ENCODE measurements around the gene ARHGEF3.

ARHGEF3 gene

DNA sequence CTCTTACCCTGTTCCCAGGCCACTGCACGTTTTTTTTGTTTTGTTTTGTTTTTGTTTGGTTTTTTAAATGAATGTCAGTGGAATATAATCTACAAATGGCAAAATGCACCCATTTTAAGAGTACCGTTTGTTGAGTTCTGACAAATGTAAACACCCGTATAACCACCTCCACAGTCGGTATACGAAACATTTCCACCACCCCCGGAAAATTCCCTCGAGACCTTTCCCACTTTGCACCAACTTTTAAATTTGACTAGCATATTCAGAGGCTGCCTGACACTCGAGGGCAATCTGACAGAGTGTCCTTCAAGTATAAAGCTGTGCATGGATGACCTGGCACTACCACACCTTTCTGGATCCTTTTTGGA, 613 bp upstream of the ARHGEF3 start:
- Histone ChIP-seq H3F3A (ENCODE audit: low read depth) (no peaks in the 10 kb centered on the region), H3K9me2 (replicated peaks; ENCODE audit: low read depth, low read length) (no peaks in the 10 kb centered on the region), H4K20me1 (ENCODE audit: insufficient read depth, low read length, poor library complexity, severe bottlenecking) (peaks cover 13% of the 10 kb centered on the region), H3K9ac (ENCODE audit: low read depth, low read length, poor library complexity, severe bottlenecking) (peak overlapping the region; percentile 69), H3K4me1 (ENCODE audit: insufficient read depth, low read length, poor library complexity, severe bottlenecking) (peaks cover 41% of the 10 kb centered on the region), H3K79me2 (ENCODE audit: insufficient read depth, low read length) (peaks cover 34% of the 10 kb centered on the region), H3K4me3 (ENCODE audit: low read length, poor library complexity, severe bottlenecking) (peak overlapping the region; percentile 87), H3K4me2 (ENCODE audit: low read depth, low read length, poor library complexity, severe bottlenecking) (peak overlapping the region; percentile 97), H3K27me3 (ENCODE audit: insufficient read depth, low read length, poor library complexity, severe bottlenecking) (no peaks in the 10 kb centered on the region), H2AFZ (ENCODE audit: low read length) (no peak overlapping the region), H3K9me3 (ENCODE audit: insufficient read depth, low read depth, low read length) (no peaks in the 10 kb centered on the region), H3K36me3 (ENCODE audit: insufficient read depth, low read length) (no peaks in the 10 kb centered on the region)
- TF ChIP-seq, protein P1, sequence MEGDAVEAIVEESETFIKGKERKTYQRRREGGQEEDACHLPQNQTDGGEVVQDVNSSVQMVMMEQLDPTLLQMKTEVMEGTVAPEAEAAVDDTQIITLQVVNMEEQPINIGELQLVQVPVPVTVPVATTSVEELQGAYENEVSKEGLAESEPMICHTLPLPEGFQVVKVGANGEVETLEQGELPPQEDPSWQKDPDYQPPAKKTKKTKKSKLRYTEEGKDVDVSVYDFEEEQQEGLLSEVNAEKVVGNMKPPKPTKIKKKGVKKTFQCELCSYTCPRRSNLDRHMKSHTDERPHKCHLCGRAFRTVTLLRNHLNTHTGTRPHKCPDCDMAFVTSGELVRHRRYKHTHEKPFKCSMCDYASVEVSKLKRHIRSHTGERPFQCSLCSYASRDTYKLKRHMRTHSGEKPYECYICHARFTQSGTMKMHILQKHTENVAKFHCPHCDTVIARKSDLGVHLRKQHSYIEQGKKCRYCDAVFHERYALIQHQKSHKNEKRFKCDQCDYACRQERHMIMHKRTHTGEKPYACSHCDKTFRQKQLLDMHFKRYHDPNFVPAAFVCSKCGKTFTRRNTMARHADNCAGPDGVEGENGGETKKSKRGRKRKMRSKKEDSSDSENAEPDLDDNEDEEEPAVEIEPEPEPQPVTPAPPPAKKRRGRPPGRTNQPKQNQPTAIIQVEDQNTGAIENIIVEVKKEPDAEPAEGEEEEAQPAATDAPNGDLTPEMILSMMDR (conservative IDR thresholded peaks at IDR 0.05; ENCODE audit: low read length) = peak; percentile 4; the same call in 1 of the 2 replicates
- TF ChIP-seq EZH2phosphoT487 (IDR thresholded peaks at IDR 0.05; ENCODE audit: borderline replicate concordance) = no peak

DNA sequence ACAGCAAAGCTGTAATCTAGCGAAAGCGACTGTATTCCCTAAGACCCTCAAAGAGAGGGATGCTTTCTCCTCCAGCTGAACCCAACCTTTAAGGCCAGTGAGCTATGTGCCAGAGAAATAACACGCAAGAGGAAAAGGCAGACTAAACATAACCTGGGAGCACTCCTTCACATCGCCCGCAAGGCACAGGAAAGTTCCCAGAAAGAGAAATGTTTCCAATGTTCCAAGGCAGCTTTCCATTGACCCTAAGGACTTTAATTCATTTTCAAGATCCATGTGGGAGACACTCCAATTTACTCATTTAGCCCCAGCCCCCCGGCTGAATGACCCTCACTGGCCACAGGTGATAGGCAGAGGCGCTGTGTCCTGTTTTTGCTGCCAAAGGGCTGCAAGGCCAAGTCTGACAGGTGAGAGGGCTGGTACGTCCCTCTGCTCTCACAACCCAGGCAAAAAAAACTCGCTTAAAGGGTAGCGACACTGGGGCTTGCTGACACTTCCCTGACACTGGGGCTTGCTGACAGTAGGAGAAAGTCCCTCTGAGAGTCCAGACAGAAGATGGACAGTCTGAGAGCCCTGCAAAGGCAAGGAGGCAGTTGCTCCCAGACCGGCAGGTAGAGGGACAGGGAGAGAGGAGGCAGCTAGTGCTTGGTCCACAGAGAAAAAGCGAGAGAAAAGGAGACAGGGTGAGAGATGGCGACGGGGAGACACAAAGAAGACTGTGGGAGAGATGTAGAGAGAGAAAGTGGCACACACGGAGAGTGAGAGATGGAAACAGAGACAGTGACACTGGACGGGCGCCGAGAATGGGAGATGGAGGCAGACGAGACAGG, 702 bp downstream of the ARHGEF3 start:
- H3K27me3 ChIP-seq (ENCODE audit: insufficient read depth, low read length, poor library complexity, severe bottlenecking) = no peaks in the 10 kb centered on the region
- peaks cover 47% of the 10 kb centered on the region for H3K79me2 ChIP-seq (ENCODE audit: insufficient read depth, low read length)
- H3K9ac ChIP-seq (ENCODE audit: low read depth, low read length, poor library complexity, severe bottlenecking) = peak overlapping the region; percentile 69
- H3K36me3 ChIP-seq (ENCODE audit: insufficient read depth, low read length) = no peaks in the 10 kb centered on the region
- no peaks in the 10 kb centered on the region for H3K9me3 ChIP-seq (ENCODE audit: insufficient read depth, low read depth, low read length)
- peaks cover 13% of the 10 kb centered on the region for H4K20me1 ChIP-seq (ENCODE audit: insufficient read depth, low read length, poor library complexity, severe bottlenecking)
- TF ChIP-seq, protein P1 (conservative IDR thresholded peaks at IDR 0.05; ENCODE audit: low read length) = no peak
- no peak for TF ChIP-seq EZH2phosphoT487 (IDR thresholded peaks at IDR 0.05; ENCODE audit: borderline replicate concordance)
- peaks cover 54% of the 10 kb centered on the region for H3K4me1 ChIP-seq (ENCODE audit: insufficient read depth, low read length, poor library complexity, severe bottlenecking)
- no peaks in the 10 kb centered on the region for H3F3A ChIP-seq (ENCODE audit: low read depth)
- H2AFZ ChIP-seq (ENCODE audit: low read length) = peak overlapping the region; percentile 41; the same call in 1 of the 2 replicates
- no peaks in the 10 kb centered on the region for H3K9me2 ChIP-seq (replicated peaks; ENCODE audit: low read depth, low read length)
- peak overlapping the region; percentile 87 for H3K4me3 ChIP-seq (ENCODE audit: low read length, poor library complexity, severe bottlenecking)
- H3K4me2 ChIP-seq (ENCODE audit: low read depth, low read length, poor library complexity, severe bottlenecking) = peak overlapping the region; percentile 97

DNA sequence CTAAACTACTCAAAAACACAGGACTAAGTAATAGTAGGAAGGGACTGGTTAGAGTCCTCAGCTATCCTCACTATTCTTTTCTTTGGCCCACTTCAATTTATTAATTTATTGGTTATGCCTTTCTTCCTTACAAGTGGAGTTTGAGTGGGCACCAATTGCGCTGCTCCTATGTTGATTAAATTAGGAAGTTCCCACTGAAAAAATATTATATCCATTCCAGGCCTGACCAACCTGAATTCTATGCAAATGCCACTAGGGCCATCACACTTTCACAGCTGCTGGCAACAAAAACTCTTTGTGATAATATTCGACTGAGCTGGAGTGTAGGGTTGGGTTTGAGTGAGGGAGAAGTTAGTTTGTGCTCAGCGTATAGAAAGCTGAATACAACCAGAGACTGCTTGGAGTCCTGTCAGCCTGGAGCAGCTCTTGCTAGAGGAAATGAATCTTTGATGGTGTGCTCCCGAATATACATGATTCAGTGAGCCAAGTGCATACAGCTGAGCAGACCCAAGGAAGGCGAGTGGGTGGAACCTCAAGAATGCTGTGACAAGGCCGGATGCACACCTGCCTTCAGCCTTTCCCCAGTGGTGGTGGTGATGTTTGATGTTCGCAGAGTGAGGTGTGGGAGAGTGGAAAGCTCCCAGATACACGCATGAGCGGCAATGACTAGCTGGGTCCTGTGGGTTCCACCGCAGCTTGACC, 1.5 kb downstream of the ARHGEF3 start:
- Histone ChIP-seq H3K4me1 (ENCODE audit: insufficient read depth, low read length, poor library complexity, severe bottlenecking) (peaks cover 61% of the 10 kb centered on the region), H3K36me3 (ENCODE audit: insufficient read depth, low read length) (no peaks in the 10 kb centered on the region), H3K79me2 (ENCODE audit: insufficient read depth, low read length) (peaks cover 55% of the 10 kb centered on the region), H3K9me2 (replicated peaks; ENCODE audit: low read depth, low read length) (no peaks in the 10 kb centered on the region), H3K9me3 (ENCODE audit: insufficient read depth, low read depth, low read length) (no peaks in the 10 kb centered on the region), H3K9ac (ENCODE audit: low read depth, low read length, poor library complexity, severe bottlenecking) (peak overlapping the region; percentile 69), H3K4me2 (ENCODE audit: low read depth, low read length, poor library complexity, severe bottlenecking) (peak overlapping the region; percentile 97), H4K20me1 (ENCODE audit: insufficient read depth, low read length, poor library complexity, severe bottlenecking) (peaks cover 13% of the 10 kb centered on the region), H3F3A (ENCODE audit: low read depth) (no peaks in the 10 kb centered on the region), H3K4me3 (ENCODE audit: low read length, poor library complexity, severe bottlenecking) (peak overlapping the region; percentile 87), H2AFZ (ENCODE audit: low read length) (no peak overlapping the region), H3K27me3 (ENCODE audit: insufficient read depth, low read length, poor library complexity, severe bottlenecking) (no peaks in the 10 kb centered on the region)
- TF ChIP-seq EZH2phosphoT487 (IDR thresholded peaks at IDR 0.05; ENCODE audit: borderline replicate concordance) = no peak
- TF ChIP-seq, protein P1 (conservative IDR thresholded peaks at IDR 0.05; ENCODE audit: low read length) = no peak

Measured in Loucy (cell line).